HEK293T (cell line): ENCODE data around the gene NUP62.

ENCODE experiments used
- ARNT ChIP-seq: fragments of 450-650 bp; IDR thresholded peaks from 2 replicates; pipeline ENCODE4 v1.6.1; 2017; ENCODE audit warnings: mild to moderate bottlenecking
- ELF4 ChIP-seq: fragments of 450-650 bp; IDR thresholded peaks from 2 replicates; pipeline ENCODE4 v1.6.1; 2017; ENCODE audit warnings: antibody characterized with exemption
- FOXA1 ChIP-seq: fragments of 450-650 bp; IDR thresholded peaks from 2 replicates; pipeline ENCODE4 v1.6.1; 2016; ENCODE audit warnings: mild to moderate bottlenecking
- FOXK2 ChIP-seq: fragments of 450-650 bp; IDR thresholded peaks from 2 replicates; pipeline ENCODE4 v1.6.1; 2016; ENCODE audit warnings: mild to moderate bottlenecking
- FOXM1 ChIP-seq: fragments of 450-650 bp; IDR thresholded peaks from 2 replicates; pipeline ENCODE4 v1.6.1; 2017; ENCODE audit warnings: mild to moderate bottlenecking, borderline replicate concordance
- L3MBTL2 ChIP-seq: fragments of 450-650 bp; conservative IDR thresholded peaks from 2 replicates; pipeline ENCODE4 v1.6.1; 2016; ENCODE audit warnings: mild to moderate bottlenecking
- LEF1 ChIP-seq: fragments of 450-650 bp; IDR thresholded peaks from 2 replicates; pipeline ENCODE4 v1.6.1; 2017; ENCODE audit warnings: mild to moderate bottlenecking, borderline replicate concordance
- NFRKB ChIP-seq: fragments of 450-650 bp; IDR thresholded peaks from 2 replicates; pipeline ENCODE4 v1.6.1; 2016; ENCODE audit warnings: mild to moderate bottlenecking, moderate library complexity
- SP1 ChIP-seq: fragments of 450-650 bp; IDR thresholded peaks from 2 replicates; pipeline ENCODE4 v1.6.1; 2017
- SUZ12 ChIP-seq: fragments of 450-650 bp; IDR thresholded peaks from 2 replicates; pipeline ENCODE4 v1.6.1; 2016; ENCODE audit warnings: mild to moderate bottlenecking
- ZNF384 ChIP-seq: fragments of 450-650 bp; IDR thresholded peaks from 2 replicates; pipeline ENCODE4 v1.6.1; 2016
- TF ChIP-seq, protein P1 (sequence below): fragments of 450-650 bp; IDR thresholded peaks from 2 replicates; pipeline ENCODE4 v1.6.1; 2016

DNA sequence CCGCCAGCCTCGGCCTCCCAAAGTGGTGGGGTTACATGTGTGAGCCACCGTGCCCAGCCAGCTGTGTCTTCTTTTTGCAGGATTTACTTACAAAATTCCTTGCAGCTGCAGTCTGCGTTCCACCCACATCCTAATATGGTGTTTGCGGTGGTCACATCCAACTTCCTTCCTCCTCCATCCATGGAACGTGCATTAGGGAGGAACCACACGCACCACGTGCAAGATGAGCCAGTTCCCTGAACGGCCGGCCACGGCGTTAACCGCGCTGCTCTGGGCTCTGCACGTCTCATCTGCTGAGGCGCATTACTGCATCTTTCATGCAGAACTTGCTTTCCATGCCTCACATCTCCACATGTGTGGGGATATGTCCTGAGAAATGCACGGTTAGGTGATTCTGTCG lies 44.7 kb upstream of the NUP62 start:
- TF ChIP-seq, protein P1, sequence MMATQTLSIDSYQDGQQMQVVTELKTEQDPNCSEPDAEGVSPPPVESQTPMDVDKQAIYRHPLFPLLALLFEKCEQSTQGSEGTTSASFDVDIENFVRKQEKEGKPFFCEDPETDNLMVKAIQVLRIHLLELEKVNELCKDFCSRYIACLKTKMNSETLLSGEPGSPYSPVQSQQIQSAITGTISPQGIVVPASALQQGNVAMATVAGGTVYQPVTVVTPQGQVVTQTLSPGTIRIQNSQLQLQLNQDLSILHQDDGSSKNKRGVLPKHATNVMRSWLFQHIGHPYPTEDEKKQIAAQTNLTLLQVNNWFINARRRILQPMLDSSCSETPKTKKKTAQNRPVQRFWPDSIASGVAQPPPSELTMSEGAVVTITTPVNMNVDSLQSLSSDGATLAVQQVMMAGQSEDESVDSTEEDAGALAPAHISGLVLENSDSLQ = no peak
- TF ChIP-seq SP1 = no peak
- no peak for TF ChIP-seq ARNT
- TF ChIP-seq ELF4 = no peak
- no peak for TF ChIP-seq NFRKB
- no peak for TF ChIP-seq LEF1
- no peak for TF ChIP-seq SUZ12
- TF ChIP-seq ZNF384 = no peak
- TF ChIP-seq L3MBTL2 = no peak
- TF ChIP-seq FOXA1 = no peak
- TF ChIP-seq FOXK2 = no peak
- TF ChIP-seq FOXM1 = no peak
